Prostate gland (tissue), 2 donors: ENCODE data around the gene MEP1B.

Experiments used
- CTCF ChIP-seq, 4 experiments: fragments of 200-600 bp in 2 of 4; fragments of 450-650 bp in 2 of 4; sonication (generic) in 2 of 4; IDR thresholded peaks; 1 replicate in 3 of 4; 2 replicates in 1 of 4; pipeline ENCODE4 v1.5.1; 2016 to 2019; ENCODE audit warnings: antibody characterized with exemption in 4 of 4, mild to moderate bottlenecking in 2 of 4, moderate library complexity in 2 of 4
- POLR2A ChIP-seq: fragments of 450-650 bp; IDR thresholded peaks from one replicate; pipeline ENCODE4 v1.6.1; 2016; ENCODE audit warnings: antibody characterized with exemption, mild to moderate bottlenecking
- POLR2AphosphoS5 ChIP-seq: sonication (generic); formaldehyde crosslinking; IDR thresholded peaks from one replicate; pipeline ENCODE4 v1.6.1; 2017; ENCODE audit warnings: antibody characterized with exemption

DNA sequence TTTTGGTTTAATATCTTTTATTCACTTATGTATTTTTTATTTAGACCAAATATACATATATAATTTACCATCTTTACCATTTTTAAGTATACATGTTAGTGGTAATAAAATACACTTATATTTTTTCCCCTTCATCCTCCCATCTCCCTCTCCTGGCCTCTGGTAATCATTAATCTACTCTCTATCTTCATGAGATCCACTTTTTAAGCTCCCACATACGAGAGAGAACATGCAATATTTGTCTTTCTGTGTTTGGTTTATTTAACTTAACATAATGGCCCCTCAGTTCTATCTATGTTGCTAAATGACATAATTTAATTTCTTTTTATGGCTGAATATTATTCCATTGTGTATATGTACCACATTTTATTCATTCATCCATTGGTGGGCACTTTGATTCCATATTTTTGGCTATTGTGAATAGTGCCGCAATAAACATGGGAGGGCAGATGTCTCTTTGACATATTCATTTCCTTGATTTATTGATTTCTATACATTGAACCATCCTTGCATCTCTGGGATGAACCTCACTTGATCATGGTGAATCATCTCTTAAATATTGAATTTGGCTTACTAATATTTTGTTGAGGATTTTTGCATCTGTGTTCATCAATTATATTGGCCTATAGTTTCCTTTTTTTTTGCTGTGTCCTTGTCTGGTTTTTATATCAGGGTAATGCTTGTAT is 41.5 kb upstream of the MEP1B start:
- TF ChIP-seq POLR2A (no peak), CTCF (IDR thresholded peaks at IDR 0.05) (no peak), POLR2AphosphoS5 (no peak)
